HG03097 (cell line): ENCODE data around the gene ATPAF1.
"Not testable (repeated sequence)": the region's sequence is repeated elsewhere in the genome, so short reads cannot be mapped to it uniquely, and the experiment has no call there.

Source experiments
- ATAC-seq: cut with Tn5 transposase; IDR thresholded peaks from one replicate; pipeline ENCODE4 v1.9.1; 2021; ENCODE audit not compliant: unreplicated experiment, low FRiP score

ATPAF1 gene, protein sequence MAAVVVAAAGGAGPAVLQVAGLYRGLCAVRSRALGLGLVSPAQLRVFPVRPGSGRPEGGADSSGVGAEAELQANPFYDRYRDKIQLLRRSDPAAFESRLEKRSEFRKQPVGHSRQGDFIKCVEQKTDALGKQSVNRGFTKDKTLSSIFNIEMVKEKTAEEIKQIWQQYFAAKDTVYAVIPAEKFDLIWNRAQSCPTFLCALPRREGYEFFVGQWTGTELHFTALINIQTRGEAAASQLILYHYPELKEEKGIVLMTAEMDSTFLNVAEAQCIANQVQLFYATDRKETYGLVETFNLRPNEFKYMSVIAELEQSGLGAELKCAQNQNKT

DNA sequence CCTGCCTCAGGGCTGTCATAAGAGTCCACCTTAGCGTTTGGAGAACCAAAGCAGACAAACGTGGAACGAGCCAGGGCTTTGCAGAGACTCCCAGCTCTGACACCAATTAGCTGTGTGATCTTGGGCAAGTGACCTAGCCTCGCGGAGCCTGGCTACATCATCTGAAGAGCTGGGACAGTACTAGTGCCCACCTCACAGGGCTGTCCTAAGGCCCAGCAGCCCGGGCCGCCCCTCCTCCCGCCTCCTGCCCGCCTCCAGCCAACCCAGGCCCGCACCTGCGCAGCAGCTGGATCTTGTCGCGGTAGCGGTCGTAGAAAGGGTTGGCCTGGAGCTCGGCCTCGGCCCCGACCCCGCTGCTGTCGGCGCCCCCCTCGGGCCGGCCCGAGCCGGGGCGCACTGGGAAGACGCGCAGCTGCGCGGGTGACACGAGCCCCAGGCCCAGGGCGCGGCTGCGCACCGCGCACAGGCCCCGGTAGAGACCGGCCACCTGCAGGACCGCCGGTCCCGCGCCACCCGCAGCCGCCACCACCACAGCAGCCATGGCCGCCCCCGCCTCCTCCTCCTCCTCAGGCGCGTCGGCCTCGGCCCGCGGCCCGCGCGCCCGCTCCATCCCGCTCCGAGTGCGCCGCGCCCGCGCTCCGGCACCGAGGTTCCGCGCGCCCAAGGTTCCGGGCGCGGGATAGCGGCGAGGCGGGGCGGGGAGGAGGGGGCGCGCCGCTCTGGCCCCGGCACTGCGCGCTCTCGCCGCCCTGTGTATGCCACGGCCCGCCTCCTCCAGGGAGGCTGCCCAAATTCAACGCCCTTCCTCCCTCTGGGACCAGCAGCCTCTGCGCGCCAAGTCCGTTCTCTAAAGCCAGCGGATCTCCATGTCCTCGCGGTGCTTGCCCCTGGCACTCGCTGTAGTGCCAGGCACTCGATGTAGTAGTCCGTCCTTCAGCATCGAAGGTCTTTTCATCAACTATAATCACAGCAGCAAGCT lies at the start of gene ATPAF1:
TSS of gene ATPAF1 (minus strand) at position 583 of the 979 bp plus-strand sequence. CDS start at position 541, 42 bp downstream.
- peak; percentile 62 for ATAC-seq

DNA sequence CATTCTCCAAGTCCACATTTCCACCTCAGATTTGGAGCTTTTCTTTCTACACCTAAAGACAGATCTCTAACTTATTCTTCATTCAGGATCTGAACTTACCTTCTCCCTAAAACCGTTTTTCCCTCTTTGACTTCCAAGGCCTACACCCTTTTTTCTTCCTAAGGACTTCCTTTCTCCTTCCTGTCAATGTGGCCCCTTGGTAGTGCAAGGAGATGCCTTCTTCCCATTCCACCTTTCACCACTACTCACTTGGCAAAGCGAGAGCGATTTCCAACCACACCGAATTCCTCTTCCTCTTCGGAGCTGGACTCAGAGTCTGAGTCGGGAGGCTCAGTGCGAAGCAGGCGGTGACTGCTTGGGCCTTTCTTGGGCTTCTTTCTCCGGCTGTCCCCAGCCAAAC lies 49.5 kb upstream of the ATPAF1 start:
- ATAC-seq: no peak

DNA sequence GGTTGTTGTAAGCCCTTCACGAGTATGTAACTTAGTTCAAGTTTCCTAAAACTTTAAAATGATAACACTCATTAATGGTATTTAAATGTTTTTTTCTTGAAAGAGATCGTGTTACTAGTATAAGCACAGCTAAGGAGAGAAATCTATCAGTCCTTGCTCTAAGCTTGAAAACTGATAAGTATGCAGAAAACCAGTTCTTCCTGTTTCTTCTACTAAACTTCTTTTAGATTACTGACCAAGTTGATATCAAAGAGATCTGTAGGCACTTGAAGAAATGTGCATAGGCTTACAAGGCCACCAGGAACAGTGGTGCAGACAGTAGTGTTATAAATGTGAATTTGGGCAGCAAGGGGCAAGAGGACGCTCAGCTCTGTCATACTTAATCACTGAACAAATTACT lies 46.8 kb upstream of the ATPAF1 start:
- no peak for ATAC-seq

DNA sequence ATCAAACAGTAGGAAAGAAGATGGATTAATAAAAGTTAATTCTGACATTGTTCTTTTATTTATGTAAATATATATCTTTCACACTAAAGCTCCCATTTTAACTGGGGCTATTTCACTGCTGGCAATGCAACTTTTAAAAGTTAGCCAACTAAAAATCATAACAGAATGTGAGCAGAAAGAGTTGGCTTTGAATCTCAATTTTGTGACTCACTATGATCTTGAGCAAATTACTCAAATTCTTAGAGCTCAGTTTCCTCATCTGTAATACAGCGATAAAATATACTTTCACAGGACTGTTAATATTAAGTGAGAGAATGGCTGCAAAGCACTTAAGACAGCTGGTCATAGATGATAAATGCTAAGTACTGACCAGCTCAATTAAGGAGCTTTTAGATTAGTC lies 40.0 kb upstream of the ATPAF1 start:
- no peak for ATAC-seq

DNA sequence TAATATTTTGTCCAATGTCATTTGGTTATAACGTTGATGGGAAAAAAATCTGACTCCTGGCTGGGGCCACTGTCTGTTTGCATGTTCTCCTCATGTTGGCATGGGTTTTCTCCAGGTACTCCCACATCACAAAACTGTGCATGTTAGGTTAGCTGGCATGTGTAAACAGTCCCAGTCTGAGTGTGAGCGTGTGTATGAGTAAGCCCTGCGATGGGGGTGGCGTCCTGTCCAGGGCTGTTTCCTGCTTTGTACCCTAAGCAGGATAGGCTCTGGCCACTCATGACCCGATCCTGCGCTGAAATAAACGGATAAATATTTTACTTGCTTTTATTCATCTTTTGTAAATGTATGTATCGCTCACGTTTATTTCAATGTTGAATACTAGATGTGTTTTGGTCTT lies 37.2 kb upstream of the ATPAF1 start:
- ATAC-seq: no peak

DNA sequence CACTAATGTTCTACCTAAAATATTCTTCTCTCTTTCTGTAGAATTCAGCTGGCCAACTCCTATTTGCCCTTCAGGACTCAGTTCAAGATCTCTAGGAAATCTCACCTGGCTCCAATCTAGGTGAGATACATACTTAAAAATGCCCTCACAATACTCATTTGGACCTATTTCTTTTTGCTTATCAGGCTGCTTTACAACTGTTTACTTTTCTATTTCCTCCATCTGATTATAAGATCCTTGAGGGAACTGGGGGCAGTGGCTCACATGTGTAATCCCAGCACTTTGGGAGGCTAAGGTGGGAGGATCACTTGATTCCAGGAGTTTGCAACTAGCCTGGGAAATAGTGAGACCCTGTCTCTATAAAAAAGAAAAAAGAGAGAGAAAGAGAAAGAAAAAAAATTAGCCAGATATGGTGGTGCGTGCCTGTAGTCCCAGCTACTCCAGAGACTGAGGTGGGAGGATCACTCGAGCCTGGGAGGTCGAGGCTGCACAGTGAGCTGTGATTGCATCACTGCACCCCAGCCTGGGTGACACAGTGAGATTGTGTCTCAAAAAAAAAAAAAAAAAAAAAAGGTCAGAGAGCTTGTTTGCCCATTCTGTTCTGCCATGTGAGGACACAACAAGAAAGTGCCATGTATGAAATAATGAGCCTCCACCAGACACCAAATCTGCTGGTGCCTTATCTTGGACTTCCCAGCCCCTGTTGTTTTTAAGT lies 35.9 kb upstream of the ATPAF1 start:
- no peak for ATAC-seq

DNA sequence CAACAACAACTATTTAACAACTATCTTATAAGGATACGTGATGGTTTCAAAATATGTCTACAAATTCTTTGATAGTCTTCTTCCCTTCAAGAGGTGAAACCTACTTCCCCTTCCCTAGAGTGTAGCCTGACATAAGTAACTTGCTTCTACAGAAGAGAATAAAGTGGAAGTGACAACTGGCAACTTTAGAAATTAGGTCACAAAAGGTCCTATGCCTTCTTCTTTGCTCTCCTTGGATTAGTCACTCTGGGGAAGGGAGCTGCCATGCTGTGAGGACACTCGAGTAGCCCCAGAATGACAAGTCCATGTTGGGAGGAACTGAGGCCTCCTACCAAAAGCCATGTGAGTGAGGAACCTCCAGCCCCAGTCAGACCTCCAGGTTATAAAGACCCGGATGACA lies 31.5 kb upstream of the ATPAF1 start:
- no peak for ATAC-seq

DNA sequence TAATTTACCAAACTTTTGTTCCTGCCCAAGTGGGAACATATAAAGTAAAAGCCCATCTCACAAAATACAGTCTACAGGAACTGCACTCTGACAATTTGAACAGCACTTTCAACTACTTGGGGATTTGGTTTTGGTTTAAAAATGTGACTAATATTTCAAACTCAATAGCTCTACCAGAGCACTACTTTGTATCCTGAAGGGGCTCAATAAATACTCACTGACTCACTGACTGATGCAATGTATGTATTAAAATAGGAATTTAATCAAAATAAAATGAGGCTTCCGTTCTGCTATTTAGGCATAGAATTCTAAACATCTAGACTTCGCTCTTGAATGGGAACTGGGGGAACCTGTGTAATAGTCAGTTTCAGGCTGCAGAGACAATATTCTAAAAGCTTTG lies 28.9 kb upstream of the ATPAF1 start:
- ATAC-seq: no peak

DNA sequence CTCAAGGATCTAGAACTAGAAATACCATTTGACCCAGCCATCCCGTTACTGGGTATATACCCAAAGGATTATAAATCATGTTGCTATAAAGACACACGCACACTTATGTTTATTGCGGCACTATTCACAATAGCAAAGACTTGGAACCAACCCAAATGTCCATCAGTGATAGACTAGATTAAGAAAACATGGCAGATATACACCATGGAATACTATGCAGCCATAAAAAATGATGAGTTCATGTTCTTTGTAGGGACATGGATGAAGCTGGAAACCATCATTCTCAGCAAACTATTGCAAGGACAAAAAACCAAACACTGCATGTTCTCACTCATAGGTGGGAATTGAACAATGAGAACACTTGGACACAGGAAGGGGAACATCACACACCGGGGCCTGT lies 26.5 kb upstream of the ATPAF1 start:
- ATAC-seq: not testable (repeated sequence)

DNA sequence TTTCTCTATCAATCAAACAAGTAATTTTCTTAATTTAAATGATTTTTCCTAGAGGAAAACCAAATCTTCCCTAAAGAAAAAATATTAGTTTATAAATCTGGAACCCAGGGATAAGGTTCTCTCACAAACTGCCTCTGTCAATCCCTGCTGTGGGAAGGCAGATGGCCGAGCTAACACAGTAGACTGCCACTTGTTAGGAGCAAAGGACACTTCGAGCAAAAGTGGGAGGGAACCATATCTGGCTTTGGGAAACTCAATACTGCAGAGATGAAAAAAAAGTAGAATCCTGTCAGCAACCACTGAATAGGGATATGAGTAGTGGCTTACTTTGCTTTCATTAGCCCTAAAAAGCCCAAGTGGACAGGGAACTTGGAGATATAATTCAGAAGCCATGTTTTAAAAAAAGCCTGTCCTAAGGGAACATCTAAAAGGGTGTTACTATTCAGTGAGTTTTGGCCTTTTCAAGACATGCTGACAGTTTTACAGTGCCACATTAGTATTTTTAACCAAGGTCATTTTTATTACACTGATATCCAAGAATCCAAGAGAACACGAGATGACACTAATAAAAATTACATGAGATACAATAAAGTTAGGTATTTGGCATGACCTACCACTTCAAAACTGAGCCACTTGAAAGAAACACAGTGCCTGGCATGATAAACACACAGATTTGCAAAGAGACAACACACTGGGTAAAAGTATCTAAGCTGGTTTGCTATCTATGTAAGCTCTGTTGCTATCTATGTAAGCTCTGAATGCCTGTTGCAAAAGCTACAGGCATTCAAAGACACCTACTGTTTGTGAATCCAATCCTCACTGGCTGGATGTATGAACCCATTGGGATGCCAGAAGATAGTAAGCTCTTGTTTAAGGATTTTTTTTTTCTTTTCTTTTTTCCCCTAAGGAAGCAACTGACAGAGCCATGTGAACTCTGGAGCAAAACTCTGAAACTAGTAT lies 24.9 kb upstream of the ATPAF1 start:
- ATAC-seq: no peak

DNA sequence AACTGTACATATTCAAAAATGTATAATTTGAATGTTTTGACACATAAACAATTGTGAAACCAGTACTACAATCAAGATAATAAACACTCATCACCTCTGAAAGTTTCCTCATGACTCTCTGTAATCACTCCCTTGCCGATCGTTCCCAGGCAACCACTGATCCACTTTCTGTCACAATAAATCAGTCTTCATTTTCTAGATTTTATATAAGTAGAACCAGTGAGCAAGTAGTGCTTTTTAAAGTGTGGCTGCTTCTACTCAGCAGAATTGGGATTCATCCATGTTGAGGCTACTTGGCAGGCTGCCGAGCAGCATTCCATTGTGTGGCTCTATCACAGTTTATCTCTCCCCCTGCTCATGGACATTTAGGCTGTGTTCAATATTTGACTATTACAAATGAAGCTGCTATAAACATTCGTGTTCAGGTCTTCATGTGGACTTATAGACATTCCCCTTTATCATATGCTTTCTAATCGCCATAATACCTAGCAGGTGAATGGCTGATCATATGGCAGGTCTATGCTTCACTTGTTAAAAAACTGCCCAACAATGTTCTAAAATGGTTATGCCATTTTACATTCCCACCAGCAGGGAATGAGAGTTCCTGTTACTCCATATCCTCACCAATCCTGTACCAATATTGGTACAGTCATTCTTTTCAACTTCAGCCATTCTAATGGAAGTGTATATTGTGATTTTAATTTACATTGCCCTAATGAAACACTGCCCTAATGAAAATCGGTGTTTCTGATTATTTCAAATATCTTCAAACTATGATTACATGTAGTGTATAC lies 24.0 kb upstream of the ATPAF1 start:
- no peak for ATAC-seq

DNA sequence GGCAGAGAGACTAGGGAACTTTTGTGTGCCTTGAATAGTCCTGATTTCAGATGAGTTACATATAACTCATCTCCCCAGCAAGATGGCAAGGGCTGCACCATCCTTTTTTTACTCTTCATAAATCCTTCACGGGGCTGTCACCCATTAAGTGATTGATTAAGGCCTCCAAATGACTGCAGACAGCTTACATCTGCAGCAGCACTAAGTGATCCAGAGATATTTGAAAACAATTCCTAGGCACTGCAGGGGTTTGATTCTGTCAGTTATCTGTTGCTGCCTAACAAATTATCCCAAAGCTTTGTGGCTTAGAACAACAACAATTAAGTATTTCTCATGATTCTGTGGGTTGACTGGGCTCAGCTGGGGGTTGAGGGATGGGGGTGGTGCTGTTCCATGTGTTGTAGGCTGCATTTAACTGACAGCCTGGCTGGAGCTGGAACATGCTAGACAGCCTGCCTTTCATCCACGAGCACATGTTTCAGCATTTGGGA lies 22.8 kb upstream of the ATPAF1 start:
- no peak for ATAC-seq

DNA sequence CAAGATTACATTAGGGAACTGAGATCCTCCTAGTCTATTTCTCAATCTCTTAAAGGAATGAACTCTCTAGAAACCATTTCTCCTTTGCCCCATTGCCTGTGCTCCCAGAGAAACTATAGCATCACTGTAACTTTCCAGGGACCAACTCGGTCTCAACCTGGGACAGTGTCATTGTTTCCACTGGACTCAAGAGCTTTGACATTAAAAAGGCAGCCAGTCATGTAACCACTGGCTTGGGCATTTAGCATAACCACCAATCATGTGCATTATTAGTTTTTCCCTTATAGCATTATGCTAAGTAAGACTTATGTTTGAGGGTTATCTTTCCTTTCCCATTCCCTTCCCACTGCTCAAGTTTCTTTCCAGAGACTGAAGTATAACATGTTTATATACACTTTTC lies 21.7 kb upstream of the ATPAF1 start:
- ATAC-seq: no peak

DNA sequence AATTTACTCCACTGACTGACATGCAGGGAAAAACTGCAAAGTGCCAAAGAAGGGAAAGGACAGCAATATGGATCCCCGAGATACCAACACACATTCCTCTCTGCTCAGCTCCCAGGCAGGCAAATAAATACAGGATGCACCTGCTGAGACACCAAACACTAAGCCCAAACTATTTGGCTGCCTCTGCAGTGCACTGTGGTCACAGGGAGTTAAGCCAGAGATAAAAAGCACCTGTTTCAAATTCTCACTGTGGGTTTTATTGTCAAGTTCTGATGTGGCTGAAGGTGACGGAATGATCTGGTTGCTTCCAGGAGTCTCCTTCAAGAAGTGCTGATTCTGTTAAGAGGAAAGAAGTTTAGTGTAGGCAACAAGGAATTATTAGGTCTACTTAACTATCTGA lies 21.2 kb upstream of the ATPAF1 start:
- ATAC-seq: no peak

DNA sequence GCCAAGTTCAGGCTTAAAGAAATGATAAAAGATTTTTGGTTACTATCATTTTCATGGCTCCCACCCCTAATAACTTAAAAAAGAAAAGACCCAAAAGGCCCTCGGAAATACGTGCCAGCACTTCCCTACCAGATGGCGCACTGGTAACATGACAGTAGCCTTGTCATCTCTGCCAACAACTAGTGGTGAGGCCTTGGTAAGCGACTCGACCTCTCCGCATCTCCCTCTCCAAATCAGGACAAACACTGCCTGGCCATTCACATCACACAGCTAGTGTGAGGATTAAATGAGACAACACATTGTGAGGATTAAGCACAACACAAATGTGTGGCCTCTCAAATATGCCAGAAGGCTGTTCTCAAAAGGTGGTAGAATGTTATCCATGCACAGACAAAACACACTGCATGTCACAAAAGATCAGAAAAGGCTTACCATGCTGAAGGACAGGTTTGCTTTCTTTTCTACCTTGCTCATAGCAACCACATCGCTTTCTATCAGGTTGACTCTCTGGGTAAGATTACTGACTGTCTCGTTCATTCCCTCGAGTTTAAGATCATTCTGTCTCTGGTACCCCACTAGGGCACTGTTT lies 19.9 kb upstream of the ATPAF1 start:
- ATAC-seq: no peak

DNA sequence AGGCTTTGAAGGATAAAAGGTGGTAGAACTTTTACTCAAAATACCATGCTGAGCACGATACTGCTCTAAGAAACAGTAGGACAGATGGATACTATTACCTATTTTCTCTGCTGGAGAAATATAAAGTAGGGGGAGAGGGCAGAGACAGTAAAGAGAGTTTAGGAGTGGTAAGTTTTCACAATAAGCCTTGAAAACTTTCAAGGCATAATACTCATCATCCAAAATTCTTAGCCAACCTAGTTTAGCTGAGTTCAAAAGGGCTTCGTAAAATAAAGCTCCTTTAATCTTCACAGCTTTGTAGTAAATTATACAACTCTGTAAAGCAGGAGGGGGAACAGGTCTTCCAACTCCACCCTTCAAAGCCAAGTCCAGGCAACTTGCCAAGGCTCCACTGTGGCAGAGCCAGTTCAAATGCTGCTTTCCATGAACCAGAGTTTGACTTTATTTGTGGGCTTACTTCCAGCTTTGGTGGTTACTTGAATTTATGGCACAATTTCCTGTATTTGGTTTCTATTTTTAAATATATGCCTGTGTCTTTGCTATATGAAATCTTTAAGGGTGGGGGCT lies 19.0 kb upstream of the ATPAF1 start:
- no peak for ATAC-seq

DNA sequence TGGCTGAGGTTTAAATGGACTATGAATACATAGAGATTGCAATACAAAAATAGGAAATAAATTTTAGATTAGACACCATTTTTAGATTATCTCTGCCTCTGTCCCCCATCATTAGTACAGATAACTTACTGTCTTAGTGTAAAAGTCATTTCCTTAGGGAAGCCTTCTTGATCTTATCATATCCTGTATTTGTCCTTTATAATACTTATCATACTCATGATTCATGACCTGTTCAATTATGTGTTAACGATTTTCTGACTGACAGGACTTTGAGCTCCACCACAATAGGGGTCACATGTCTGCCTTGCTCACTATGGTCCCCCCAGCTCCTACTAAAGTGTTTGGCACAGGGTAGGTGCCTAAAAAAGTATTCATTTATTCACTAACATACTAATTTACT lies 18.1 kb upstream of the ATPAF1 start:
- no peak for ATAC-seq

DNA sequence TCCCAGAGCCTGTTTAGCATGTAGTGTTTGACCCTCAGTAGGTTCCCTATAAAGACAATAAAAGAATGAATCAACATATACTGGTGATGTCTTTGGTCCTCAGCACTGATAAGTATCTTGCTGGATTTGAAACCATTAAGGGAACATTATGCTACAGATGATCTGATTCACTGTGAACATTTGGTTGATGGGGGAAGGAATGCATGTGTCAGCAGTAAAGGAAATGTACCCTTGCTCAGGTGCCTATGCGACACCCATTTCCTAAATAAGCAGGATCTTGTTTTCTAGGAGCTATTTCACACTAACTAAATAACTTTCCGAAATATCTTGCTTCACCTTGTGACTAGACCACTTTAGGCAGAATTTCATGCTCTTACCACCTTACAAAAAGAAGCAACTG lies 16.5 kb upstream of the ATPAF1 start:
- ATAC-seq: no peak
